IPS DF 4.7 (cell line): ENCODE results near the gene SLC5A5.

Source experiments
- DNase-seq: peaks from one replicate; pipeline ENCODE4 v3.0.0-alpha.2; 2013; ENCODE audit warnings: low spot score; ENCODE audit errors: extremely low read depth

Gene SLC5A5

GRCh38 chr19:17847538-17848366 is 24.0 kb upstream of the SLC5A5 start, which contains the start of gene JAK3:
JAK3 (minus strand) TSS chr19:17847982; CDS start chr19:17844417, 3,565 bp downstream.
- DNase-seq, result no peak

GRCh38 chr19:17848595-17849292 is 23.0 kb upstream of the SLC5A5 start:
- no peak for DNase-seq

GRCh38 chr19:17854061-17854460 is 17.7 kb upstream of the SLC5A5 start:
- DNase-seq, result no peak

GRCh38 chr19:17855280-17856152 is 16.2 kb upstream of the SLC5A5 start:
- no peak for DNase-seq

GRCh38 chr19:17859533-17860330 is 12.0 kb upstream of the SLC5A5 start, which contains the start of gene RPL18A:
RPL18A (plus strand) TSS chr19:17859910; CDS start chr19:17859957, 47 bp downstream.
- DNase-seq, result peak; percentile 98

- no peak for DNase-seq
These were observed 11.3 kb upstream of the SLC5A5 start for GRCh38 chr19:17860331-17860992.

- DNase-seq, result no peak
These were observed 10.8 kb upstream of the SLC5A5 start for GRCh38 chr19:17860993-17861360.

GRCh38 chr19:17861542-17862402 is 10.0 kb upstream of the SLC5A5 start:
- no peak for DNase-seq

- DNase-seq, result no peak
These were observed 8.8 kb upstream of the SLC5A5 start for GRCh38 chr19:17862711-17863519.

GRCh38 chr19:17863520-17864182 is 8.1 kb upstream of the SLC5A5 start:
- DNase-seq, result no peak

GRCh38 chr19:17865364-17866311 is 6.1 kb upstream of the SLC5A5 start:
- no peak for DNase-seq

- no peak for DNase-seq
These were observed 5.3 kb upstream of the SLC5A5 start for GRCh38 chr19:17866312-17866963.

- DNase-seq, result no peak
These were observed 4.7 kb upstream of the SLC5A5 start for GRCh38 chr19:17866964-17867486.

- DNase-seq, result no peak
These were observed 3.1 kb upstream of the SLC5A5 start for GRCh38 chr19:17868669-17869068.

GRCh38 chr19:17869114-17869608 is 2.6 kb upstream of the SLC5A5 start:
- no peak for DNase-seq
